H1 (cell line): Measurements from ENCODE around the gene OR8B12. TPM values are rescaled to one million over a fixed set of nuclear protein-coding genes. Genes with fewer than 3 reads are reported as not detected.

Experiments used
- CTCF ChIA-PET: fragments of 300-600 bp; sonication (Branson Sonifier 250); formaldehyde crosslinking; loops from one replicate; lab custom pipeline; 2021; ENCODE audit not compliant: partially characterized antibody; lab: Charles Lee
- POLR2A ChIA-PET: fragments of 300-600 bp; sonication (Branson Sonifier 250); formaldehyde crosslinking; loops from one replicate; lab custom pipeline; 2021; ENCODE audit warnings: inconsistent platforms; ENCODE audit not compliant: partially characterized antibody; lab: Charles Lee
- DNase-seq, 2 experiments: peaks; one replicate each; pipeline versions ENCODE4 v3.0.0 to v3.0.0-alpha.2; 2010 to 2022; ENCODE audit warnings: low spot score in 2 of 2, low read depth in 1 of 2, mixed read lengths in 1 of 2
- FAIRE-seq: peaks from 2 replicates; lab custom pipeline; 2011; peaks lifted over from hg19 to GRCh38; lab: Jason Lieb, UNC
- H2AFZ ChIP-seq: 2 replicates; pipeline ENCODE4 v1.8.1; 2012; ENCODE audit warnings: low read length, inconsistent platforms
- H2AK5ac ChIP-seq: 2 replicates; pipeline ENCODE4 v1.6.1; 2013; ENCODE audit warnings: low read depth, low read length
- H2BK120ac ChIP-seq: replicated peaks from 2 replicates; pipeline ENCODE3; 2013; ENCODE audit warnings: low read depth, low read length, inconsistent platforms
- H2BK12ac ChIP-seq: 2 replicates; pipeline ENCODE4 v1.6.1; 2013; ENCODE audit warnings: low read depth, low read length
- H2BK15ac ChIP-seq: 2 replicates; pipeline ENCODE4 v1.6.1; 2013; ENCODE audit warnings: low read length
- H2BK20ac ChIP-seq: 2 replicates; pipeline ENCODE4 v1.6.1; 2013; ENCODE audit warnings: low read length
- H2BK5ac ChIP-seq: 2 replicates; pipeline ENCODE4 v1.6.1; 2013; ENCODE audit warnings: low read depth, low read length
- H3K14ac ChIP-seq: 2 replicates; pipeline ENCODE4 v1.6.1; 2013; ENCODE audit warnings: inconsistent platforms; ENCODE audit not compliant: insufficient read length
- H3K18ac ChIP-seq: 2 replicates; pipeline ENCODE4 v1.6.1; 2013; ENCODE audit warnings: low read length; ENCODE audit errors: extremely low read depth
- H3K23ac ChIP-seq: 2 replicates; pipeline ENCODE4 v1.6.1; 2013; ENCODE audit warnings: inconsistent platforms; ENCODE audit not compliant: insufficient read length
- H3K23me2 ChIP-seq: 2 replicates; pipeline ENCODE4 v1.6.1; 2013; ENCODE audit warnings: low read depth, low read length
- H3K27ac ChIP-seq: 2 replicates; pipeline ENCODE4 v1.6.1; 2011; ENCODE audit warnings: low read depth, low read length, inconsistent platforms
- H3K27me3 ChIP-seq, 4 experiments: replicated peaks in 1 of 4; 1 replicate in 1 of 4; 2 replicates in 3 of 4; pipeline versions ENCODE4 v1.6.1 to v1.8.1; 2011 to 2013; ENCODE audit warnings: low read length in 3 of 4, mild to moderate bottlenecking in 3 of 4, inconsistent platforms in 2 of 4, mixed read lengths in 2 of 4, moderate library complexity in 1 of 4; ENCODE audit not compliant: control insufficient read depth in 3 of 4, insufficient read depth in 3 of 4; ENCODE audit errors: extremely low read depth in 1 of 4
- H3K36me3 ChIP-seq, 4 experiments: 2 replicates each; pipeline versions ENCODE4 v1.6.1 to v1.8.1; 2011 to 2013; ENCODE audit warnings: mild to moderate bottlenecking in 4 of 4, low read length in 3 of 4, moderate library complexity in 2 of 4, control low read depth in 1 of 4, inconsistent platforms in 1 of 4; ENCODE audit not compliant: insufficient read depth in 4 of 4, control insufficient read depth in 2 of 4
- H3K4ac ChIP-seq: replicated peaks from 2 replicates; pipeline ENCODE3; 2013; ENCODE audit warnings: low read length, low read depth, mixed read lengths, inconsistent platforms; ENCODE audit not compliant: insufficient read length
- H3K4me1 ChIP-seq, 4 experiments: replicated peaks in 1 of 4; 1 replicate in 1 of 4; 2 replicates in 3 of 4; pipeline versions ENCODE4 v1.6.1 to v1.8.1; 2011 to 2013; ENCODE audit warnings: low read length in 3 of 4, inconsistent platforms in 2 of 4, mixed read lengths in 1 of 4; ENCODE audit not compliant: insufficient read depth in 4 of 4, control insufficient read depth in 3 of 4
- H3K4me2 ChIP-seq, 2 experiments: 2 replicates each; pipeline versions ENCODE4 v1.6.1 to v1.8.1; 2011 to 2013; ENCODE audit warnings: low read depth in 2 of 2, low read length in 2 of 2, control low read depth in 1 of 2, inconsistent platforms in 1 of 2, mild to moderate bottlenecking in 1 of 2; ENCODE audit not compliant: insufficient read depth in 1 of 2
- H3K4me3 ChIP-seq, 4 experiments: fragments of 200-600, 300-600 bp in 1 of 4; sonication (generic), shearing (Covaris generic), sonication (Bioruptor Twin) in 1 of 4; 2 replicates each; pipeline versions ENCODE4 v1.5.1 to v1.8.1; 2011 to 2016; ENCODE audit warnings: low read length in 4 of 4, low read depth in 3 of 4, control low read depth in 2 of 4, inconsistent platforms in 2 of 4, mild to moderate bottlenecking in 2 of 4, mixed read lengths in 1 of 4, moderate library complexity in 1 of 4; ENCODE audit not compliant: insufficient read depth in 2 of 4; ENCODE audit errors: extremely low read depth in 1 of 4
- H3K56ac ChIP-seq: replicated peaks from 2 replicates; pipeline ENCODE3; 2013; ENCODE audit warnings: low read depth, mild to moderate bottlenecking, mixed read lengths, low read length, inconsistent platforms; ENCODE audit not compliant: insufficient read length
- H3K79me1 ChIP-seq: 2 replicates; pipeline ENCODE4 v1.6.1; 2013; ENCODE audit warnings: low read depth, low read length, control low read depth
- H3K79me2 ChIP-seq, 2 experiments: 2 replicates each; pipeline versions ENCODE4 v1.6.1 to v1.8.1; 2012 to 2013; ENCODE audit warnings: low read length in 2 of 2, mild to moderate bottlenecking in 2 of 2, inconsistent platforms in 1 of 2; ENCODE audit not compliant: insufficient read depth in 2 of 2, control insufficient read depth in 1 of 2
- H3K9ac ChIP-seq, 4 experiments: replicated peaks in 1 of 4; 1 replicate in 1 of 4; 2 replicates in 3 of 4; pipeline versions ENCODE4 v1.6.1 to v1.8.1; 2011 to 2013; ENCODE audit warnings: low read depth in 3 of 4, low read length in 3 of 4, control low read depth in 2 of 4, mild to moderate bottlenecking in 2 of 4, moderate library complexity in 2 of 4, inconsistent platforms in 1 of 4; ENCODE audit errors: extremely low read depth in 1 of 4
- H3K9me3 ChIP-seq, 2 experiments: 2 replicates each; pipeline versions ENCODE4 v1.6.1 to v1.8.1; 2012 to 2013; ENCODE audit warnings: mild to moderate bottlenecking in 2 of 2, moderate library complexity in 2 of 2, control low read depth in 1 of 2, inconsistent platforms in 1 of 2, low read depth in 1 of 2, low read length in 1 of 2, mixed read lengths in 1 of 2; ENCODE audit not compliant: insufficient read depth in 2 of 2
- H4K20me1 ChIP-seq, 2 experiments: replicated peaks in 1 of 2; 2 replicates each; pipeline versions ENCODE3 to v1.8.1; 2011 to 2013; ENCODE audit warnings: inconsistent platforms in 2 of 2, low read length in 2 of 2, mild to moderate bottlenecking in 1 of 2; ENCODE audit not compliant: insufficient read depth in 2 of 2, control insufficient read depth in 1 of 2
- H4K5ac ChIP-seq: 2 replicates; pipeline ENCODE4 v1.6.1; 2013; ENCODE audit warnings: low read length, low read depth, mixed read lengths, inconsistent platforms; ENCODE audit not compliant: insufficient read length
- H4K8ac ChIP-seq: 2 replicates; pipeline ENCODE4 v1.8.0; 2013; ENCODE audit warnings: mild to moderate bottlenecking, moderate library complexity, low read length, inconsistent platforms; ENCODE audit not compliant: insufficient read depth; ENCODE audit errors: extremely low read depth
- H4K91ac ChIP-seq: replicated peaks from 2 replicates; pipeline ENCODE3; 2013; ENCODE audit warnings: low read length, mixed read lengths, inconsistent platforms; ENCODE audit not compliant: insufficient read length
- ASH2L ChIP-seq: fragments of 200-600, 300-600 bp; sonication (generic); IDR thresholded peaks from one replicate; pipeline ENCODE4 v1.7.1; 2017; ENCODE audit warnings: low read length
- ATF3 ChIP-seq: IDR thresholded peaks from 2 replicates; pipeline ENCODE4 v1.6.1; 2011; ENCODE audit warnings: low read depth, mild to moderate bottlenecking, low read length; ENCODE audit not compliant: insufficient read depth
- CBX8 ChIP-seq: fragments of 300-800, 300-1000 bp; sonication (generic); IDR thresholded peaks from 2 replicates; pipeline ENCODE4 v1.7.1; 2016; ENCODE audit warnings: low read depth, low read length, borderline replicate concordance
- CTCF ChIP-seq, 3 experiments: IDR thresholded peaks; 1 replicate in 2 of 3; 2 replicates in 1 of 3; pipeline versions ENCODE4 v1.5.1 to v1.6.1; 2011; ENCODE audit warnings: low read length in 3 of 3, mild to moderate bottlenecking in 3 of 3, inconsistent platforms in 2 of 3, low read depth in 1 of 3, moderate library complexity in 1 of 3; ENCODE audit not compliant: insufficient read depth in 1 of 3; ENCODE audit errors: control extremely low read depth in 1 of 3
- HDAC6 ChIP-seq: IDR thresholded peaks from one replicate; pipeline ENCODE4 v1.7.1; 2012; ENCODE audit warnings: low read depth, mild to moderate bottlenecking, inconsistent platforms, low read length, moderate library complexity
- KDM4A ChIP-seq: IDR thresholded peaks from one replicate; pipeline ENCODE4 v1.7.1; 2012; ENCODE audit warnings: low read depth, mild to moderate bottlenecking, moderate library complexity, low read length, inconsistent platforms; ENCODE audit not compliant: severe bottlenecking
- MAFK ChIP-seq: IDR thresholded peaks from 2 replicates; pipeline ENCODE4 v1.6.1; 2012; ENCODE audit warnings: low read depth, mild to moderate bottlenecking, improper control_type of control experiment, low read length
- NRF1 ChIP-seq: IDR thresholded peaks from 2 replicates; pipeline ENCODE4 v1.6.1; 2011; ENCODE audit warnings: mild to moderate bottlenecking, low read depth, low read length, improper control_type of control experiment
- RBBP5 ChIP-seq: IDR thresholded peaks from 2 replicates; pipeline ENCODE4 v1.7.1; 2012; ENCODE audit warnings: low read depth, mild to moderate bottlenecking, inconsistent platforms, low read length, moderate library complexity, borderline replicate concordance
- SRF ChIP-seq: IDR thresholded peaks from 2 replicates; pipeline ENCODE4 v1.6.1; 2011; ENCODE audit warnings: mild to moderate bottlenecking, low read depth, low read length, moderate library complexity
- SUZ12 ChIP-seq: fragments of 200-600 bp; sonication (generic); IDR thresholded peaks from 2 replicates; pipeline ENCODE4 v1.6.1; 2012; ENCODE audit warnings: mild to moderate bottlenecking, inconsistent platforms, low read length, moderate library complexity, mixed read lengths
- WGBS, 2 experiments: shearing (Covaris generic) in 1 of 2; methylation state at CpG; one replicate each; pipeline versions ENCODE4 v1.1.6 to v1.1.7; 2013 to 2015; ENCODE audit warnings: low lambda C conversion rate in 2 of 2, mixed read lengths in 2 of 2, inconsistent platforms in 1 of 2, low coverage in 1 of 2, missing lambda C conversion rate in 1 of 2; ENCODE audit not compliant: insufficient replicate concordance in 2 of 2, insufficient coverage in 1 of 2, insufficient read length in 1 of 2; ENCODE audit errors: extremely low coverage in 1 of 2, missing lambda C conversion rate in 1 of 2; 5-methylcytosine and 5-hydroxymethylcytosine counted together
- polyA plus RNA-seq, 7 experiments: library from polyadenylated mRNA; depleted of rRNA in 3 of 7; stranded (reverse) in 5 of 7; unstranded in 2 of 7; fragments of >200 nt in 5 of 7; fragments of 200-250 nt in 2 of 7; gene quantifications; 1 replicate in 5 of 7; 2 replicates in 1 of 7; 4 replicates in 1 of 7; pipeline versions ENCODE4 v1.2.1 to v1.2.3, GENCODE V29; 2011 to 2013; ENCODE audit warnings: missing spikeins in 2 of 7, mixed read lengths in 2 of 7
- total RNA-seq: library from RNA; stranded (reverse); fragmentation: NEBNext Ultra II Directional; extraction: Animal tissue kit (Norgen Biotek cat#: 25700); gene quantifications from 2 replicates; pipeline ENCODE4 v1.2.1, GENCODE V29; 2021

OR8B12 gene
- total and polyA plus RNA-seq, 2 of the 8 experiments (the other 6 are each of a cell fraction or from before 2014, with no cell fraction given) = not detected

GRCh38 chr11:124499711-124500110, 43.7 kb downstream of the OR8B12 start:
- Histone ChIP-seq H3K56ac (no peak overlapping the region), H3K9ac (no peak overlapping the region), H3K79me1 (no peaks in the 10 kb centered on the region), H2BK120ac (no peak overlapping the region), H3K14ac (no peak overlapping the region), H2AFZ (no peak overlapping the region), H3K9me3 (no peaks in the 10 kb centered on the region), H2BK20ac (no peak overlapping the region), H4K91ac (no peak overlapping the region), H3K4me1 (no peaks in the 10 kb centered on the region), H3K23ac (no peak overlapping the region), H3K79me2 (no peaks in the 10 kb centered on the region), H3K27ac (no peak overlapping the region), H3K4me2 (no peak overlapping the region), H3K18ac (no peak overlapping the region), H3K27me3 (peaks cover 0 to 1% (median 0%) of the 10 kb centered on the region in 4 experiments; a peak in 1 of 7 replicates), H2BK15ac (no peak overlapping the region), H4K20me1 (no peaks in the 10 kb centered on the region), H2BK5ac (no peak overlapping the region), H3K23me2 (no peaks in the 10 kb centered on the region), H4K5ac (no peak overlapping the region), H3K36me3 (no peaks in the 10 kb centered on the region), H2BK12ac (no peak overlapping the region), H2AK5ac (no peak overlapping the region), H4K8ac (no peak overlapping the region), H3K4ac (no peak overlapping the region), H3K4me3 (no peak overlapping the region)
- no peak for DNase-seq
- 88% methylated on average over 8 of the region's 8 CpGs; no CpG with 5 or more reads in 1 of the 2 experiments for WGBS, 2 experiments
- CTCF ChIA-PET = no interaction called here
- FAIRE-seq = no peak
- POLR2A ChIA-PET = no interaction called here
- TF ChIP-seq SUZ12 = no peak
- no peak for TF ChIP-seq NRF1
- TF ChIP-seq MAFK = no peak
- TF ChIP-seq CTCF (IDR thresholded peaks at IDR 0.05; ENCODE audit: control extremely low read depth in 1 of 3, insufficient read depth in 1 of 3, low read depth in 1 of 3, low read length in 3 of 3) = no peak
- no peak for TF ChIP-seq HDAC6
- no peak for TF ChIP-seq RBBP5
- TF ChIP-seq ASH2L = no peak
- no peak for TF ChIP-seq SRF
- TF ChIP-seq CBX8 = no peak
- TF ChIP-seq KDM4A = no peak
- TF ChIP-seq ATF3 = no peak
